ENCODE measurements around the gene GRAP2. TPM values are rescaled to one million over a fixed set of nuclear protein-coding genes. Genes with fewer than 3 reads are reported as not detected.

Gene GRAP2
- total and polyA plus RNA-seq, 2 donors (not counting 3 experiments of a cell fraction or from before 2014, with no cell fraction given) = 0.04 TPM; not detected in 1

- peaks cover 12 to 22% of the 10 kb centered on the region in 2 experiments for H3K27me3 ChIP-seq (ENCODE audit: control insufficient read depth in 2 of 2, insufficient read depth in 2 of 2, low read length in 2 of 2)
- H3K36me3 ChIP-seq (ENCODE audit: control insufficient read depth in 2 of 2, extremely low read depth in 1 of 2, insufficient read depth in 2 of 2, low read length in 2 of 2) = no peaks in the 10 kb centered on the region
- H3K4me2 ChIP-seq (ENCODE audit: insufficient read depth, low read length) = no peak overlapping the region
- dilution Hi-C loops (cut with MboI; ENCODE audit: extremely low pct_ligation_motif_present, low sequenced_read_pairs) = no loop called here
- TF ChIP-seq EZH2 (IDR thresholded peaks at IDR 0.05; ENCODE audit: borderline replicate concordance, low read depth, low read length, severe bottlenecking) = no peak
- TF ChIP-seq FOS (IDR thresholded peaks at IDR 0.05; ENCODE audit: borderline replicate concordance, insufficient read depth, low read length) = no peak
- no peak for TF ChIP-seq MAX (IDR thresholded peaks at IDR 0.05; ENCODE audit: insufficient read depth, insufficient read length)
- TF ChIP-seq GATA2 (IDR thresholded peaks at IDR 0.05; ENCODE audit: insufficient read depth, insufficient read length, low read depth, low read length) = no peak
- TF ChIP-seq MYC (IDR thresholded peaks at IDR 0.05; ENCODE audit: low read depth, low read length) = no peak
- no peak for TF ChIP-seq JUN (IDR thresholded peaks at IDR 0.05; ENCODE audit: borderline replicate concordance, insufficient read depth, insufficient read length, low read depth)
- TF ChIP-seq CTCF (IDR thresholded peaks at IDR 0.05; ENCODE audit: extremely low read depth in 1 of 2, insufficient read depth in 1 of 2, low read depth in 1 of 2, low read length in 2 of 2) = no peak
- no peak for TF ChIP-seq POLR2AphosphoS5 (IDR thresholded peaks at IDR 0.05; ENCODE audit: insufficient read depth, low read depth, low read length)
- no peak for TF ChIP-seq POLR2A (IDR thresholded peaks at IDR 0.05; ENCODE audit: low read depth, low read length)
- H3K4me3 ChIP-seq (replicated peaks in 1 of 3; ENCODE audit: insufficient read depth in 1 of 3, low read depth in 1 of 3, low read length in 3 of 3) = no peak overlapping the region
- H4K20me1 ChIP-seq (replicated peaks; ENCODE audit: control insufficient read depth, extremely low read depth, insufficient read depth, low read length) = no peaks in the 10 kb centered on the region
- intact Hi-C loops (cut with micrococcal nuclease) = no loop called here
- no peaks in the 10 kb centered on the region for H3K9me1 ChIP-seq (replicated peaks; ENCODE audit: control insufficient read depth, extremely low read depth, insufficient read depth, low read length)
- H3K4me1 ChIP-seq (ENCODE audit: control insufficient read depth, extremely low read depth, insufficient read depth, low read length) = no peaks in the 10 kb centered on the region
- ChIA-PET POLR2A (no interaction called here), CTCF (interaction anchor here (0.6 to 1.4 kb wide), 2 partner anchors 48 to 111 kb away, joined by 3 to 4 read pairs; no protein-coding TSS in a partner anchor)
- H3K27ac ChIP-seq (ENCODE audit: insufficient read depth, low read depth, low read length) = no peak overlapping the region
- FAIRE-seq (no peak), DNase-seq (ENCODE audit: low read depth, low spot score) (no peak)
- no peak overlapping the region for H3K9ac ChIP-seq (replicated peaks; ENCODE audit: extremely low read depth, insufficient read depth, low read length)
- no TSS peak for BruUV-seq (replicated peaks)
- H2AFZ ChIP-seq (ENCODE audit: low read depth, low read length) = no peak overlapping the region
- H3K9me3 ChIP-seq (replicated peaks; ENCODE audit: control insufficient read depth, insufficient read depth, low read length) = no peaks in the 10 kb centered on the region
- no peaks in the 10 kb centered on the region for H3K79me2 ChIP-seq (ENCODE audit: control insufficient read depth, insufficient read depth, low read length)
These were observed 5.3 kb downstream of the GRAP2 start for GRCh38 chr22:39906207-39906606.

Measured in endothelial cell of umbilical vein (primary cell).